SK-N-MC (cell line): ENCODE measurements around the gene SH2D1A.

Experiments
- EZH2 ChIP-seq: fragments of 200-600 bp; sonication (generic); IDR thresholded peaks from one replicate; pipeline ENCODE4 v1.6.1; 2017; ENCODE audit warnings: antibody characterized with exemption
- FOXP2 ChIP-seq: optimal IDR thresholded peaks from 2 replicates; pipeline ENCODE3; 2011; ENCODE audit warnings: mild to moderate bottlenecking, moderate library complexity; ENCODE audit not compliant: insufficient read depth; ENCODE audit errors: extremely low read length, control extremely low read depth
- POLR2AphosphoS5 ChIP-seq: IDR thresholded peaks from 2 replicates; pipeline ENCODE4 v1.6.1; 2012; ENCODE audit warnings: mild to moderate bottlenecking, low read depth, low read length, borderline replicate concordance

DNA sequence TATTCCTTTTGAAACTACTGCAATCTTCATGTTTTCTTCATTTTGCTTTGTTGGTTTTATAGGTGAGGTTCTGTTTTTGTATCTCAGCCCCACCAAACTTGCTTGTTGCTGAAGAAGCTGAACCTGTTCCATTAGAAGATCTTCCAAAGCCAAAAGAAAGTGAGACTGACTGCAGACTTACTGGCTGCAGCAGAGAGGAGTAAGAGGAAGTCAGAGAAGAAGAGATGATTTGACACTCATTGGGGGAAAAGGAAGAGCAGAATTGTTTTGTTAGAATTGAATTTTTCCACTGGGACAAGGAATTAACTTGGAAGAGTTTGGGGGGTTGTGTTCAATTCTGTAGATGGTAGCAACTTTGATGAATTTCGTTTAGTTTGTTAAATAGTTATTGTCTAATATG, 10.8 kb upstream of the SH2D1A start:
- TF ChIP-seq FOXP2 (no peak), EZH2 (no peak), POLR2AphosphoS5 (no peak)
